Caco-2 (cell line): ENCODE results near the gene ZNF333. TPM values are rescaled to one million over a fixed set of nuclear protein-coding genes. Genes with fewer than 3 reads are reported as not detected.
"Not testable (repeated sequence)": the region's sequence is repeated elsewhere in the genome, so short reads cannot be mapped to it uniquely, and the experiment has no call there.

Experiments used
- BruUV-seq: library from RNA; stranded (reverse); fragments of 400-500 nt; replicated peaks from 2 replicates; lab custom pipeline; 2021; lab: Mats Ljungman, UMichigan
- CTCF ChIA-PET: fragments of 300-600 bp; sonication (Branson Sonifier 250); formaldehyde crosslinking; loops from one replicate; lab custom pipeline; 2022; ENCODE audit warnings: antibody characterized with exemption; lab: Charles Lee
- POLR2A ChIA-PET: fragments of 300-600 bp; sonication (Branson Sonifier 250); formaldehyde crosslinking; loops from one replicate; lab custom pipeline; 2022; ENCODE audit warnings: antibody characterized with exemption; lab: Charles Lee
- DNase-seq, 2 experiments: peaks; one replicate each; pipeline versions ENCODE4 v3.0.0 to v3.0.0-alpha.2; 2020 to 2022
- H3K27me3 ChIP-seq: replicated peaks from 2 replicates; pipeline ENCODE4 v1.6.0; 2011; ENCODE audit warnings: low read length; ENCODE audit not compliant: control insufficient read depth, insufficient read depth
- H3K36me3 ChIP-seq: 2 replicates; pipeline ENCODE4 v1.5.1; 2011; ENCODE audit warnings: low read length; ENCODE audit not compliant: control insufficient read depth, insufficient read depth
- H3K4me1 ChIP-seq: fragments of 250-450 bp; sonication (Bioruptor Pico); 2 replicates; pipeline ENCODE4 v1.5.1; 2020; ENCODE audit warnings: mild to moderate bottlenecking
- H3K4me3 ChIP-seq: 2 replicates; pipeline ENCODE4 v1.5.1; 2011; ENCODE audit warnings: low read depth, mild to moderate bottlenecking, control low read depth, low read length
- H3K9me3 ChIP-seq: fragments of 250-450 bp; sonication (Bioruptor Pico); 2 replicates; pipeline ENCODE4 v1.5.1; 2020; ENCODE audit warnings: mild to moderate bottlenecking, moderate library complexity
- H3K27ac Mint-ChIP-seq: one replicate; pipeline ENCODE4 v1.8.0; 2022; ENCODE audit warnings: mixed read lengths; ENCODE audit not compliant: unreplicated experiment
- H3K27me3 Mint-ChIP-seq: one replicate; pipeline ENCODE4 v1.8.0; 2022; ENCODE audit warnings: mixed read lengths; ENCODE audit not compliant: insufficient read depth, unreplicated experiment
- H3K36me3 Mint-ChIP-seq: one replicate; pipeline ENCODE4 v1.8.0; 2022; ENCODE audit warnings: mild to moderate bottlenecking, mixed read lengths; ENCODE audit not compliant: insufficient read depth, unreplicated experiment
- H3K4me1 Mint-ChIP-seq: one replicate; pipeline ENCODE4 v1.8.0; 2022; ENCODE audit warnings: low read depth, mixed read lengths; ENCODE audit not compliant: unreplicated experiment
- H3K4me3 Mint-ChIP-seq: one replicate; pipeline ENCODE4 v1.8.0; 2022; ENCODE audit warnings: mild to moderate bottlenecking, moderate library complexity, mixed read lengths; ENCODE audit not compliant: unreplicated experiment
- H3K9me3 Mint-ChIP-seq: one replicate; pipeline ENCODE4 v1.8.0; 2022; ENCODE audit warnings: mixed read lengths; ENCODE audit not compliant: unreplicated experiment
- CTCF ChIP-seq, 2 experiments: fragments of 200-600 bp in 1 of 2; IDR thresholded peaks; 1 replicate in 1 of 2; 2 replicates in 1 of 2; pipeline versions ENCODE4 v1.5.1 to v1.8.0; 2011 to 2022; ENCODE audit warnings: antibody characterized with exemption in 1 of 2, control low read depth in 1 of 2, inconsistent platforms in 1 of 2, low read depth in 1 of 2, low read length in 1 of 2, mild to moderate bottlenecking in 1 of 2, moderate library complexity in 1 of 2; ENCODE audit not compliant: insufficient read depth in 1 of 2, severe bottlenecking in 1 of 2, unreplicated experiment in 1 of 2
- intact Hi-C: fragments of 100-400 bp; cut with micrococcal nuclease; formaldehyde crosslinking; loops from one replicate; pipeline ENCODE4 v1.10.0; 2022; ENCODE audit not compliant: unreplicated experiment
- total RNA-seq: library from RNA; stranded (reverse); gene quantifications from 2 replicates; pipeline ENCODE4 v1.2.3, GENCODE V29; 2022

ZNF333 gene
- total RNA-seq, 1 experiment from 2014 or later: 5.3 TPM

- no peak overlapping the region for H3K27ac Mint-ChIP-seq
- Histone ChIP-seq H3K36me3 (no peaks in the 10 kb centered on the region), H3K9me3 (no peaks in the 10 kb centered on the region), H3K4me1 (no peaks in the 10 kb centered on the region), H3K4me3 (no peak overlapping the region), H3K27me3 (no peaks in the 10 kb centered on the region)
- H3K4me1 Mint-ChIP-seq: no peaks in the 10 kb centered on the region
- H3K4me3 Mint-ChIP-seq: no peak overlapping the region
- intact Hi-C loops: no loop called here
- TF ChIP-seq CTCF (IDR thresholded peaks at IDR 0.05; ENCODE audit: insufficient read depth in 1 of 2, low read depth in 1 of 2, low read length in 1 of 2, severe bottlenecking in 1 of 2, unreplicated experiment in 1 of 2): no peak
- no peaks in the 10 kb centered on the region for H3K27me3 Mint-ChIP-seq
- H3K9me3 Mint-ChIP-seq: no peaks in the 10 kb centered on the region
- no peaks in the 10 kb centered on the region for H3K36me3 Mint-ChIP-seq
- POLR2A ChIA-PET: no interaction called here
- CTCF ChIA-PET: no interaction called here
- no peak for DNase-seq
- no TSS peak for BruUV-seq
These were observed 73.8 kb downstream of the ZNF333 start for GRCh38 chr19:14763497-14764145.

- H3K4me3 ChIP-seq: no peak overlapping the region
- Mint-ChIP-seq H3K36me3 (no peaks in the 10 kb centered on the region), H3K4me1 (no peaks in the 10 kb centered on the region), H3K4me3 (no peak overlapping the region), H3K27me3 (no peaks in the 10 kb centered on the region), H3K9me3 (no peaks in the 10 kb centered on the region), H3K27ac (no peak overlapping the region)
- intact Hi-C loops: no loop called here
- DNase-seq: no peak
- BruUV-seq: no TSS peak
- no peaks in the 10 kb centered on the region for H3K36me3 ChIP-seq
- TF ChIP-seq CTCF (IDR thresholded peaks at IDR 0.05; ENCODE audit: insufficient read depth in 1 of 2, low read depth in 1 of 2, low read length in 1 of 2, severe bottlenecking in 1 of 2, unreplicated experiment in 1 of 2): no peak
- CTCF ChIA-PET: no interaction called here
- no peaks in the 10 kb centered on the region for H3K9me3 ChIP-seq
- no peaks in the 10 kb centered on the region for H3K27me3 ChIP-seq
- POLR2A ChIA-PET: no interaction called here
- H3K4me1 ChIP-seq: no peaks in the 10 kb centered on the region
These were observed 74.6 kb downstream of the ZNF333 start for GRCh38 chr19:14764401-14764800.

GRCh38 chr19:14765403-14765802 lies 75.6 kb downstream of the ZNF333 start:
- POLR2A ChIA-PET, BruUV-seq, DNase-seq, H3K27me3 ChIP-seq, H3K4me3 Mint-ChIP-seq, H3K27ac Mint-ChIP-seq, H3K9me3 ChIP-seq, CTCF ChIA-PET, H3K27me3 Mint-ChIP-seq, H3K9me3 Mint-ChIP-seq, H3K4me1 ChIP-seq, H3K4me1 Mint-ChIP-seq, H3K36me3 Mint-ChIP-seq, H3K36me3 ChIP-seq, intact Hi-C loops, H3K4me3 ChIP-seq: not testable (repeated sequence)

GRCh38 chr19:14765841-14766240 lies 76.0 kb downstream of the ZNF333 start:
- H3K4me1 Mint-ChIP-seq, H3K36me3 Mint-ChIP-seq, H3K4me3 ChIP-seq: not testable (repeated sequence)

More at GRCh38 chr19:14765841-14766240, 76.0 kb downstream of the ZNF333 start:
- H3K4me1 ChIP-seq, H3K27me3 Mint-ChIP-seq, H3K9me3 Mint-ChIP-seq, CTCF ChIA-PET, POLR2A ChIA-PET, H3K36me3 ChIP-seq, H3K4me3 Mint-ChIP-seq, intact Hi-C loops, DNase-seq, H3K9me3 ChIP-seq, H3K27me3 ChIP-seq, BruUV-seq, H3K27ac Mint-ChIP-seq: not testable (repeated sequence)
